Testis (tissue), 2 donors: ENCODE results near the gene EBPL.

Experiments used
- CTCF ChIP-seq, 3 experiments: fragments of 450-650 bp in 2 of 3; fragments of 200-600 bp in 1 of 3; sonication (generic) in 1 of 3; IDR thresholded peaks; one replicate each; pipeline ENCODE4 v1.5.1; 2016 to 2019; ENCODE audit warnings: antibody characterized with exemption in 3 of 3, mild to moderate bottlenecking in 2 of 3, moderate library complexity in 1 of 3
- POLR2A ChIP-seq: fragments of 450-650 bp; IDR thresholded peaks from one replicate; pipeline ENCODE4 v1.6.1; 2017; ENCODE audit warnings: antibody characterized with exemption, mild to moderate bottlenecking, moderate library complexity

GRCh38 chr13:49633710-49634109 is 57.6 kb downstream of the EBPL start:
- TF ChIP-seq CTCF (IDR thresholded peaks at IDR 0.05) (no peak), POLR2A (no peak)
